Panc1 (cell line): ENCODE data around the gene IGDCC3. TPM values are rescaled to one million over a fixed set of nuclear protein-coding genes. Genes with fewer than 3 reads are reported as not detected.
A peak's percentile ranks its signal among the peaks of the same experiment; 100 is the strongest.

ENCODE experiments used
- ATAC-seq: fragments of 200-7000 bp; cut with Tn5 transposase; 2 replicates; pipeline ENCODE4 v1.9.1; 2020; ENCODE audit warnings: mild to moderate bottlenecking, moderate library complexity
- BruUV-seq: library from RNA; stranded (reverse); fragments of 400-500 nt; replicated peaks from 2 replicates; lab custom pipeline; 2021; lab: Mats Ljungman, UMichigan
- CTCF ChIA-PET: fragments of 300-600 bp; sonication (Branson Sonifier 250); formaldehyde crosslinking; loops from one replicate; lab custom pipeline; 2022; ENCODE audit warnings: antibody characterized with exemption; lab: Charles Lee
- POLR2A ChIA-PET: fragments of 300-600 bp; sonication (Branson Sonifier 250); formaldehyde crosslinking; loops from one replicate; lab custom pipeline; 2022; ENCODE audit warnings: antibody characterized with exemption; lab: Charles Lee
- DNase-seq: peaks from one replicate; pipeline ENCODE4 v3.0.0-alpha.2; 2010; ENCODE audit warnings: low read depth, low spot score
- H3K27ac ChIP-seq: 2 replicates; pipeline ENCODE4 v1.5.1; 2011; ENCODE audit warnings: mild to moderate bottlenecking, low read length, inconsistent platforms
- H3K27me3 ChIP-seq: fragments of 200-500 bp; sonication (Bioruptor generic); 2 replicates; pipeline ENCODE4 v1.6.0; 2014; ENCODE audit warnings: low read length, inconsistent platforms; ENCODE audit not compliant: control insufficient read depth, insufficient read depth
- H3K36me3 ChIP-seq: fragments of 200-500 bp; sonication (Bioruptor generic); 2 replicates; pipeline ENCODE4 v1.5.1; 2014; ENCODE audit warnings: inconsistent platforms, mild to moderate bottlenecking, low read length, moderate library complexity; ENCODE audit not compliant: control insufficient read depth, insufficient read depth
- H3K4me1 ChIP-seq: 2 replicates; pipeline ENCODE4 v1.5.1; 2011; ENCODE audit warnings: inconsistent platforms, mild to moderate bottlenecking, low read length, moderate library complexity; ENCODE audit not compliant: control insufficient read depth, insufficient read depth
- H3K4me3 ChIP-seq, 2 experiments: 2 replicates each; pipeline ENCODE4 v1.5.1; 2011 to 2012; ENCODE audit warnings: low read depth in 2 of 2, low read length in 2 of 2, mild to moderate bottlenecking in 2 of 2, inconsistent platforms in 1 of 2, moderate library complexity in 1 of 2
- H3K9me3 ChIP-seq: fragments of 200-500 bp; sonication (Bioruptor generic); 2 replicates; pipeline ENCODE4 v1.5.1; 2014; ENCODE audit warnings: low read depth, mild to moderate bottlenecking, inconsistent platforms, low read length, moderate library complexity; ENCODE audit not compliant: control insufficient read depth, insufficient read depth
- POLR2AphosphoS5 ChIP-seq: IDR thresholded peaks from 2 replicates; pipeline ENCODE4 v1.6.1; 2012; ENCODE audit warnings: mild to moderate bottlenecking, low read depth, low read length, moderate library complexity
- SIN3A ChIP-seq: IDR thresholded peaks from 2 replicates; pipeline ENCODE4 v1.6.1; 2012; ENCODE audit warnings: low read depth, mild to moderate bottlenecking, low read length, moderate library complexity, borderline replicate concordance; ENCODE audit not compliant: insufficient read depth
- TCF7L2 ChIP-seq: IDR thresholded peaks from 2 replicates; pipeline ENCODE4 v1.6.1; 2011; ENCODE audit warnings: mild to moderate bottlenecking, low read depth, low read length, inconsistent platforms
- in situ Hi-C: cut with HindIII; loops from 2 replicates; pipeline ENCODE4 v1.10.0; 2016; ENCODE audit warnings: low sequenced_read_pairs, low pct_unique_long_range_greater_than_20kb
- intact Hi-C: fragments of 100-400 bp; cut with micrococcal nuclease; formaldehyde crosslinking; loops from one replicate; pipeline ENCODE4 v1.10.0; 2022; ENCODE audit not compliant: unreplicated experiment
- total RNA-seq: library from RNA; stranded (reverse); gene quantifications from one replicate; pipeline ENCODE4 v1.2.1, GENCODE V29; 2021; ENCODE audit not compliant: unreplicated experiment
- TF ChIP-seq, protein P1 (sequence below): fragments of 450-650 bp; IDR thresholded peaks from 2 replicates; pipeline ENCODE4 v1.5.1; 2017; ENCODE audit warnings: mild to moderate bottlenecking
- TF ChIP-seq, protein P2 (sequence below), 2 experiments: IDR thresholded peaks; 2 replicates each; pipeline ENCODE4 v1.6.1; 2011 to 2012; ENCODE audit warnings: low read depth in 2 of 2, control low read depth in 1 of 2, low read length in 1 of 2, mild to moderate bottlenecking in 1 of 2, moderate library complexity in 1 of 2; ENCODE audit not compliant: insufficient read depth in 1 of 2

IGDCC3 gene
- total RNA-seq, 1 experiment from 2014 or later = 0.18 TPM

- ATAC-seq (no peak), DNase-seq (no peak)
- in situ Hi-C loops (no loop called here), intact Hi-C loops (no loop called here)
- Histone ChIP-seq H3K4me1 (peaks cover 38% of the 10 kb centered on the region), H3K9me3 (no peaks in the 10 kb centered on the region), H3K27ac (peak overlapping the region; percentile 39; the same call in 1 of the 2 replicates), H3K4me3 (no peak overlapping the region), H3K36me3 (no peaks in the 10 kb centered on the region), H3K27me3 (no peaks in the 10 kb centered on the region)
- CTCF ChIA-PET = no interaction called here
- BruUV-seq = no TSS peak
- POLR2A ChIA-PET = no interaction called here
- TF ChIP-seq, protein P1, sequence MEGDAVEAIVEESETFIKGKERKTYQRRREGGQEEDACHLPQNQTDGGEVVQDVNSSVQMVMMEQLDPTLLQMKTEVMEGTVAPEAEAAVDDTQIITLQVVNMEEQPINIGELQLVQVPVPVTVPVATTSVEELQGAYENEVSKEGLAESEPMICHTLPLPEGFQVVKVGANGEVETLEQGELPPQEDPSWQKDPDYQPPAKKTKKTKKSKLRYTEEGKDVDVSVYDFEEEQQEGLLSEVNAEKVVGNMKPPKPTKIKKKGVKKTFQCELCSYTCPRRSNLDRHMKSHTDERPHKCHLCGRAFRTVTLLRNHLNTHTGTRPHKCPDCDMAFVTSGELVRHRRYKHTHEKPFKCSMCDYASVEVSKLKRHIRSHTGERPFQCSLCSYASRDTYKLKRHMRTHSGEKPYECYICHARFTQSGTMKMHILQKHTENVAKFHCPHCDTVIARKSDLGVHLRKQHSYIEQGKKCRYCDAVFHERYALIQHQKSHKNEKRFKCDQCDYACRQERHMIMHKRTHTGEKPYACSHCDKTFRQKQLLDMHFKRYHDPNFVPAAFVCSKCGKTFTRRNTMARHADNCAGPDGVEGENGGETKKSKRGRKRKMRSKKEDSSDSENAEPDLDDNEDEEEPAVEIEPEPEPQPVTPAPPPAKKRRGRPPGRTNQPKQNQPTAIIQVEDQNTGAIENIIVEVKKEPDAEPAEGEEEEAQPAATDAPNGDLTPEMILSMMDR = no peak
- TF ChIP-seq, protein P2, sequence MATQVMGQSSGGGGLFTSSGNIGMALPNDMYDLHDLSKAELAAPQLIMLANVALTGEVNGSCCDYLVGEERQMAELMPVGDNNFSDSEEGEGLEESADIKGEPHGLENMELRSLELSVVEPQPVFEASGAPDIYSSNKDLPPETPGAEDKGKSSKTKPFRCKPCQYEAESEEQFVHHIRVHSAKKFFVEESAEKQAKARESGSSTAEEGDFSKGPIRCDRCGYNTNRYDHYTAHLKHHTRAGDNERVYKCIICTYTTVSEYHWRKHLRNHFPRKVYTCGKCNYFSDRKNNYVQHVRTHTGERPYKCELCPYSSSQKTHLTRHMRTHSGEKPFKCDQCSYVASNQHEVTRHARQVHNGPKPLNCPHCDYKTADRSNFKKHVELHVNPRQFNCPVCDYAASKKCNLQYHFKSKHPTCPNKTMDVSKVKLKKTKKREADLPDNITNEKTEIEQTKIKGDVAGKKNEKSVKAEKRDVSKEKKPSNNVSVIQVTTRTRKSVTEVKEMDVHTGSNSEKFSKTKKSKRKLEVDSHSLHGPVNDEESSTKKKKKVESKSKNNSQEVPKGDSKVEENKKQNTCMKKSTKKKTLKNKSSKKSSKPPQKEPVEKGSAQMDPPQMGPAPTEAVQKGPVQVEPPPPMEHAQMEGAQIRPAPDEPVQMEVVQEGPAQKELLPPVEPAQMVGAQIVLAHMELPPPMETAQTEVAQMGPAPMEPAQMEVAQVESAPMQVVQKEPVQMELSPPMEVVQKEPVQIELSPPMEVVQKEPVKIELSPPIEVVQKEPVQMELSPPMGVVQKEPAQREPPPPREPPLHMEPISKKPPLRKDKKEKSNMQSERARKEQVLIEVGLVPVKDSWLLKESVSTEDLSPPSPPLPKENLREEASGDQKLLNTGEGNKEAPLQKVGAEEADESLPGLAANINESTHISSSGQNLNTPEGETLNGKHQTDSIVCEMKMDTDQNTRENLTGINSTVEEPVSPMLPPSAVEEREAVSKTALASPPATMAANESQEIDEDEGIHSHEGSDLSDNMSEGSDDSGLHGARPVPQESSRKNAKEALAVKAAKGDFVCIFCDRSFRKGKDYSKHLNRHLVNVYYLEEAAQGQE (IDR thresholded peaks at IDR 0.05; ENCODE audit: insufficient read depth in 1 of 2, low read depth in 2 of 2, low read length in 1 of 2) = no peak
- TF ChIP-seq TCF7L2 (no peak), SIN3A (no peak), POLR2AphosphoS5 (no peak)
Measured at GRCh38 chr15:65416845-65417416, 39.1 kb upstream of the IGDCC3 start.

- peak overlapping the region; percentile 54 for H3K27ac ChIP-seq
- H3K4me1 ChIP-seq = peaks cover 35% of the 10 kb centered on the region
- TF ChIP-seq TCF7L2 (peak; percentile 56; the same call in 1 of the 2 replicates), POLR2AphosphoS5 (no peak)
- intact Hi-C loops = no loop called here
- no peaks in the 10 kb centered on the region for H3K27me3 ChIP-seq
- no peaks in the 10 kb centered on the region for H3K36me3 ChIP-seq
- no peak for DNase-seq
- ChIA-PET CTCF (interaction anchor here (1.2 kb wide), 1 partner anchor 14 kb away, joined by 3 read pairs; no protein-coding TSS in a partner anchor), POLR2A (interaction anchor here (0.6 kb wide), 2 partner anchors 51 to 474 kb away, joined by 3 read pairs; no protein-coding TSS in a partner anchor)
- ATAC-seq = peak; percentile 87
- no TSS peak for BruUV-seq
- in situ Hi-C loops = no loop called here
- no peaks in the 10 kb centered on the region for H3K9me3 ChIP-seq
- no peak overlapping the region for H3K4me3 ChIP-seq
Measured at GRCh38 chr15:65414841-65415621, 37.2 kb upstream of the IGDCC3 start.
